HG02943 (cell line): ENCODE results near the gene LBX2.
"Not testable (repeated sequence)": the region's sequence is repeated elsewhere in the genome, so short reads cannot be mapped to it uniquely, and the experiment has no call there.

Experiments
- ATAC-seq: cut with Tn5 transposase; IDR thresholded peaks from one replicate; pipeline ENCODE4 v1.9.1; 2021; ENCODE audit warnings: mild to moderate bottlenecking, low read depth, moderate library complexity; ENCODE audit not compliant: unreplicated experiment

The LBX2 gene

GRCh38 chr2:74488643-74489481 lies 10.5 kb downstream of the LBX2 start:
- ATAC-seq: no peak

- no peak for ATAC-seq
These were observed 13.3 kb downstream of the LBX2 start for GRCh38 chr2:74486141-74486540.

GRCh38 chr2:74483675-74484164 lies 15.7 kb downstream of the LBX2 start:
- not testable (repeated sequence) for ATAC-seq

GRCh38 chr2:74482801-74483674 lies 16.4 kb downstream of the LBX2 start, which contains the start of the genes CCDC142 and TTC31:
Gene CCDC142 (minus strand): TSS chr2:74482998. CDS start chr2:74482837, 161 bp downstream.
Gene TTC31 (plus strand): TSS chr2:74483081. CDS start chr2:74483096, 15 bp downstream.
- peak; percentile 92 for ATAC-seq

- peak; percentile 44 for ATAC-seq
These were observed 17.2 kb downstream of the LBX2 start for GRCh38 chr2:74481961-74482800.

- no peak for ATAC-seq
These were observed 18.0 kb downstream of the LBX2 start for GRCh38 chr2:74481431-74481830.

- ATAC-seq: no peak
These were observed 24.5 kb downstream of the LBX2 start for GRCh38 chr2:74474899-74475298.

- no peak for ATAC-seq
These were observed 24.9 kb downstream of the LBX2 start for GRCh38 chr2:74474481-74474880.

GRCh38 chr2:74472945-74473258 lies 26.5 kb downstream of the LBX2 start:
- ATAC-seq: no peak

GRCh38 chr2:74472086-74472944 lies 27.1 kb downstream of the LBX2 start, which contains the start of gene MRPL53:
Gene MRPL53 (minus strand): TSS chr2:74472680. CDS start chr2:74472660, 20 bp downstream.
- peak; percentile 89 for ATAC-seq

GRCh38 chr2:74471332-74472065 lies 27.9 kb downstream of the LBX2 start:
- no peak for ATAC-seq

- not testable (repeated sequence) for ATAC-seq
These were observed 28.7 kb downstream of the LBX2 start for GRCh38 chr2:74470742-74471141.

- peak; percentile 5 for ATAC-seq
These were observed 35.0 kb downstream of the LBX2 start for GRCh38 chr2:74464406-74464805.

- no peak for ATAC-seq
These were observed 36.7 kb downstream of the LBX2 start for GRCh38 chr2:74462786-74463105.

- ATAC-seq: no peak
These were observed 37.2 kb downstream of the LBX2 start for GRCh38 chr2:74462054-74462785.

GRCh38 chr2:74461187-74462053 lies 38.0 kb downstream of the LBX2 start:
- ATAC-seq: no peak

GRCh38 chr2:74460187-74460586 lies 39.2 kb downstream of the LBX2 start:
- ATAC-seq: not testable (repeated sequence)
